GM06990 (cell line): ENCODE measurements around the gene PRSS16.

ENCODE experiments used
- DNase-seq: peaks from one replicate; pipeline ENCODE4 v3.0.0-alpha.2; 2011; ENCODE audit not compliant: insufficient read length; ENCODE audit errors: extremely low read depth
- H3K27me3 ChIP-seq: replicated peaks from 2 replicates; pipeline ENCODE4 v1.6.0; 2011; ENCODE audit warnings: low read length; ENCODE audit not compliant: control insufficient read depth, insufficient read depth
- H3K36me3 ChIP-seq: 2 replicates; pipeline ENCODE4 v1.5.1; 2011; ENCODE audit warnings: low read length; ENCODE audit not compliant: control insufficient read depth, insufficient read depth
- H3K4me3 ChIP-seq: replicated peaks from 2 replicates; pipeline ENCODE4 v1.5.1; 2011; ENCODE audit warnings: low read depth, mild to moderate bottlenecking, control low read depth, low read length
- CTCF ChIP-seq: IDR thresholded peaks from 2 replicates; pipeline ENCODE4 v1.5.1; 2011; ENCODE audit warnings: low read length, control low read depth, mild to moderate bottlenecking, inconsistent platforms; ENCODE audit not compliant: insufficient read depth, poor library complexity, severe bottlenecking

The PRSS16 gene

GRCh38 chr6:27238010-27238983, 9.2 kb upstream of the PRSS16 start:
- DNase-seq: peak; percentile 22
- Histone ChIP-seq H3K36me3 (no peaks in the 10 kb centered on the region), H3K4me3 (peak overlapping the region; percentile 58), H3K27me3 (no peaks in the 10 kb centered on the region; the same call in 1 of the 2 replicates)
- no peak for TF ChIP-seq CTCF

GRCh38 chr6:27239258-27239657, 8.2 kb upstream of the PRSS16 start:
- Histone ChIP-seq H3K27me3 (no peaks in the 10 kb centered on the region; the same call in 1 of the 2 replicates), H3K4me3 (no peak overlapping the region), H3K36me3 (no peaks in the 10 kb centered on the region)
- TF ChIP-seq CTCF: no peak
- no peak for DNase-seq

- TF ChIP-seq CTCF: no peak
- no peak overlapping the region for H3K4me3 ChIP-seq
- H3K27me3 ChIP-seq: no peaks in the 10 kb centered on the region; the same call in 1 of the 2 replicates
- no peak for DNase-seq
- no peaks in the 10 kb centered on the region for H3K36me3 ChIP-seq
Measured at GRCh38 chr6:27241443-27241842, 6.1 kb upstream of the PRSS16 start.

- no peaks in the 10 kb centered on the region; the same call in 1 of the 2 replicates for H3K27me3 ChIP-seq
- no peak for DNase-seq
- H3K4me3 ChIP-seq: no peak overlapping the region
- TF ChIP-seq CTCF: no peak
- H3K36me3 ChIP-seq: no peaks in the 10 kb centered on the region
Measured at GRCh38 chr6:27242589-27243265, 4.8 kb upstream of the PRSS16 start.

GRCh38 chr6:27248783-27249182, 1.3 kb downstream of the PRSS16 start:
- H3K4me3 ChIP-seq: no peak overlapping the region
- TF ChIP-seq CTCF: no peak
- no peaks in the 10 kb centered on the region for H3K27me3 ChIP-seq
- no peaks in the 10 kb centered on the region for H3K36me3 ChIP-seq
- no peak for DNase-seq
